ENCODE results near the gene NDRG4. TPM values are rescaled to one million over a fixed set of nuclear protein-coding genes. Genes with fewer than 3 reads are reported as not detected.

Gene NDRG4
- total and polyA plus RNA-seq, 2 donors (not counting 1 experiment from before 2014, with no cell fraction given), result 0.96 to 1.1 TPM

DNA sequence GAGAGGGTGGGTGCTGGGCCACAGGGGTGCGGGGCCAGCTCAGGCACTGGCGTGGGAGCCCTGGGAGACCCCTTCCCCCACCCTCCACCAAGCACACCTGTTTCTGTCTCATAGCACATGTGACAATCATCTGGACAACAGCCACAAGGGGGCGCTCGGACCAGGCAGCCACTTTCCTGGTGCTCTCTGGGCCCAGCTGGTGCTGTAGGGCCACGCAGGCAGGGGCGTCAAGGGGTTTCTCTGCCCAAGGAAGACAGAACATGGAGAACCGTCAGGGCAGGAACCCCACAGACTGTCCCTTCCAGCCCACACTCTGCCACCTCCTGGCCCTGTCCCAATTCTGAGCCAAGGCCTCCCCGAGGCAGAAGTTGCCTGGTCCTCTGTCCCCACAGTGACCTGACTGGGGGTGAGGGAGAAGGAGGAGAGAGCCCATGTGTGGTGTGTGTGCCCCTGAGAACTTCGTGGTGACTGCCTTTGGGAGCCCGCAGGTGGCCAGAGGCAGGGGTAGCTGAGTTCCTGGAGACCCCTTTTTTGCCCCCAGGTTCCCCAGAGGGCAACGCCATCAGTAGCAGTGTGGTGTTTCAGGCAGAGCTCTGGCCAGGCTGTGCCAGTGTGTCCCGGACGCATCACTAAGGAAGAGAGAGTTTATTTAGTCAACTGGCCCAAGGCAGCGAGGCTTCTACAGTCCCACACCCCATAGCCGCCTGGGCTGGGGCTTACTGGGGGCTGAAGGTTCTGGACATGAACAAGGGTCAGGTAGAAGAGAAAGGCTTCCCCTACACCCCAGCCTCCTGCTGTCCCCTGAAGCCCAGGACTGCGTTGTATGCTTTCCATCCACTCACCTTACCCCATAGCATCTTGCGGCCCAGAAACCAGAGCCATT is 12.2 kb downstream of the NDRG4 start:
- peak; percentile 80 for DNase-seq
- Mint-ChIP-seq H3K4me3 (no peak overlapping the region), H3K4me1 (peaks cover 20% of the 10 kb centered on the region), H3K9me3 (ENCODE audit: insufficient read depth) (no peaks in the 10 kb centered on the region), H3K27ac (no peak overlapping the region), H3K27me3 (no peaks in the 10 kb centered on the region)
- Histone ChIP-seq H3K4me3 (ENCODE audit: control extremely low read depth in 1 of 5, extremely low read depth in 1 of 5, insufficient read depth in 1 of 5, low read depth in 2 of 5, low read length in 4 of 5) (no peak overlapping the region), H2AFZ (ENCODE audit: insufficient read depth, low read depth, low read length, poor library complexity, severe bottlenecking) (no peak overlapping the region), H3K9ac (ENCODE audit: low read length) (no peak overlapping the region), H3K79me2 (ENCODE audit: control insufficient read depth, insufficient read depth, low read length) (no peaks in the 10 kb centered on the region), H3K36me3 (replicated peaks in 1 of 2; ENCODE audit: control extremely low read depth in 1 of 2, control insufficient read depth in 1 of 2, extremely low read depth in 1 of 2, insufficient read depth in 2 of 2, low read length in 1 of 2) (peaks cover 0 to 3% of the 10 kb centered on the region in 2 experiments), H3K9me3 (ENCODE audit: control extremely low read depth in 1 of 3, control insufficient read depth in 2 of 3, insufficient read depth in 1 of 3, low read length in 2 of 3) (no peaks in the 10 kb centered on the region), H3K27ac (ENCODE audit: low read length in 2 of 2) (no peak overlapping the region), H3K4me1 (ENCODE audit: control insufficient read depth in 2 of 2, insufficient read depth in 2 of 2, low read length in 2 of 2) (peaks cover 10 to 14% of the 10 kb centered on the region in 2 donors), H3K27me3 (replicated peaks in 1 of 4; ENCODE audit: control extremely low read depth in 1 of 4, control insufficient read depth in 3 of 4, insufficient read depth in 4 of 4, low read length in 3 of 4) (no peaks in the 10 kb centered on the region), H4K20me1 (ENCODE audit: control insufficient read depth, insufficient read depth, low read length, poor library complexity, severe bottlenecking) (peaks cover 11% of the 10 kb centered on the region), H3K4me2 (replicated peaks; ENCODE audit: low read depth, low read length, poor library complexity, severe bottlenecking) (no peak overlapping the region)
- ChIA-PET POLR2A (no interaction called here), CTCF (interaction anchor here (0.6 to 2.9 kb wide), 14 partner anchors 8 to 249 kb away, joined by 3 to 28 read pairs (median 4); partner anchors contain the start of gene NDRG4)
- intact Hi-C loops (cut with micrococcal nuclease), result no loop called here
- no peak for TF ChIP-seq EZH2 (IDR thresholded peaks at IDR 0.05; ENCODE audit: borderline replicate concordance, insufficient read depth, low read depth, low read length, poor library complexity, severe bottlenecking)
- TF ChIP-seq, protein P1, sequence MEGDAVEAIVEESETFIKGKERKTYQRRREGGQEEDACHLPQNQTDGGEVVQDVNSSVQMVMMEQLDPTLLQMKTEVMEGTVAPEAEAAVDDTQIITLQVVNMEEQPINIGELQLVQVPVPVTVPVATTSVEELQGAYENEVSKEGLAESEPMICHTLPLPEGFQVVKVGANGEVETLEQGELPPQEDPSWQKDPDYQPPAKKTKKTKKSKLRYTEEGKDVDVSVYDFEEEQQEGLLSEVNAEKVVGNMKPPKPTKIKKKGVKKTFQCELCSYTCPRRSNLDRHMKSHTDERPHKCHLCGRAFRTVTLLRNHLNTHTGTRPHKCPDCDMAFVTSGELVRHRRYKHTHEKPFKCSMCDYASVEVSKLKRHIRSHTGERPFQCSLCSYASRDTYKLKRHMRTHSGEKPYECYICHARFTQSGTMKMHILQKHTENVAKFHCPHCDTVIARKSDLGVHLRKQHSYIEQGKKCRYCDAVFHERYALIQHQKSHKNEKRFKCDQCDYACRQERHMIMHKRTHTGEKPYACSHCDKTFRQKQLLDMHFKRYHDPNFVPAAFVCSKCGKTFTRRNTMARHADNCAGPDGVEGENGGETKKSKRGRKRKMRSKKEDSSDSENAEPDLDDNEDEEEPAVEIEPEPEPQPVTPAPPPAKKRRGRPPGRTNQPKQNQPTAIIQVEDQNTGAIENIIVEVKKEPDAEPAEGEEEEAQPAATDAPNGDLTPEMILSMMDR (IDR thresholded peaks at IDR 0.05), result peak; percentile 80
- ATAC-seq (ENCODE audit: low read depth), result no peak
- 54% methylated on average over 14 of the region's 17 CpGs for WGBS (ENCODE audit: insufficient coverage)

DNA sequence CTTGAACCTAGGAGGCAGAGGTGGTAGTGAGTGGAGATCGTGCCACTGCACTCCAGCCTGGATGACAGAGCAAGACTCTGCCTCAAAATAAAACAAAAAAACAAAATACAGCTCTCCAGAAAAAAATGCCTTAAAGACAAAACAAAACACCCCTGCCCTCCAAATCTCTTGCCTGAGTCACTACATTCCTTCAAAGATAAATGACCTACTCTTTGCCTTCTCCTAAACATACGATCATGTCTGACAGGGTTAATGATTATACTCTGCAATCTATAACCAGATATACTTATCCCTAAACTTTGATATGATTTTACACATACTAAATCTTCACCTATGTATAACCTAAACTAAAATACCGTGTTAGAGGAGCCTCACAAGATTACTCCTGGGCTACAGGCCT is 13.9 kb downstream of the NDRG4 start:
- H3K36me3 ChIP-seq (replicated peaks in 1 of 2; ENCODE audit: control extremely low read depth in 1 of 2, control insufficient read depth in 1 of 2, extremely low read depth in 1 of 2, insufficient read depth in 2 of 2, low read length in 1 of 2), result peaks cover 1 to 16% of the 10 kb centered on the region in 2 experiments
- TF ChIP-seq EZH2 (IDR thresholded peaks at IDR 0.05; ENCODE audit: borderline replicate concordance, insufficient read depth, low read depth, low read length, poor library complexity, severe bottlenecking), result no peak
- TF ChIP-seq, protein P1 (IDR thresholded peaks at IDR 0.05), result no peak
- no peaks in the 10 kb centered on the region for H3K27me3 ChIP-seq (replicated peaks in 1 of 4; ENCODE audit: control extremely low read depth in 1 of 4, control insufficient read depth in 3 of 4, insufficient read depth in 4 of 4, low read length in 3 of 4)
- POLR2A ChIA-PET, result interaction anchor here (0.6 kb wide), 1 partner anchor 222 kb away, joined by 8 read pairs; no protein-coding TSS in a partner anchor
- no peak overlapping the region for H3K4me2 ChIP-seq (replicated peaks; ENCODE audit: low read depth, low read length, poor library complexity, severe bottlenecking)
- H3K4me1 ChIP-seq (ENCODE audit: control insufficient read depth in 2 of 2, insufficient read depth in 2 of 2, low read length in 2 of 2), result peaks cover 10 to 14% of the 10 kb centered on the region in 2 donors
- no peak overlapping the region for H3K9ac ChIP-seq (ENCODE audit: low read length)
- no peaks in the 10 kb centered on the region for H3K27me3 Mint-ChIP-seq
- no CpG with 5 or more reads among the region's 3 CpGs for WGBS (ENCODE audit: insufficient coverage)
- H3K79me2 ChIP-seq (ENCODE audit: control insufficient read depth, insufficient read depth, low read length), result no peaks in the 10 kb centered on the region
- H3K9me3 Mint-ChIP-seq (ENCODE audit: insufficient read depth), result no peaks in the 10 kb centered on the region
- CTCF ChIA-PET, result interaction anchor here (0.8 to 2.1 kb wide), 9 partner anchors 11 to 242 kb away, joined by 3 to 12 read pairs (median 3); partner anchors contain the start of gene NDRG4
- DNase-seq, result no peak
- intact Hi-C loops (cut with micrococcal nuclease), result loop anchor here (2.0 kb wide), 1 partner anchor 779 kb away; the partner anchor contains the start of gene KATNB1
- no peak overlapping the region for H3K27ac Mint-ChIP-seq
- no peak overlapping the region for H3K4me3 Mint-ChIP-seq
- H3K4me3 ChIP-seq (ENCODE audit: control extremely low read depth in 1 of 5, extremely low read depth in 1 of 5, insufficient read depth in 1 of 5, low read depth in 2 of 5, low read length in 4 of 5), result no peak overlapping the region
- peaks cover 11% of the 10 kb centered on the region for H4K20me1 ChIP-seq (ENCODE audit: control insufficient read depth, insufficient read depth, low read length, poor library complexity, severe bottlenecking)
- no peak overlapping the region for H3K27ac ChIP-seq (ENCODE audit: low read length in 2 of 2)
- no peak for ATAC-seq (ENCODE audit: low read depth)
- no peak overlapping the region for H2AFZ ChIP-seq (ENCODE audit: insufficient read depth, low read depth, low read length, poor library complexity, severe bottlenecking)
- peaks cover 20% of the 10 kb centered on the region for H3K4me1 Mint-ChIP-seq
- no peaks in the 10 kb centered on the region for H3K9me3 ChIP-seq (ENCODE audit: control extremely low read depth in 1 of 3, control insufficient read depth in 2 of 3, insufficient read depth in 1 of 3, low read length in 2 of 3)
